TTC549 (cell line): Measurements from ENCODE around the gene NSG2.

Experiments used
- FAIRE-seq: peaks from 2 replicates; lab custom pipeline; 2012; peaks lifted over from hg19 to GRCh38; lab: Jason Lieb, UNC

Gene NSG2

GRCh38 chr5:174063082-174063756, 17.7 kb downstream of the NSG2 start:
- no peak for FAIRE-seq

- FAIRE-seq: no peak
These were observed 18.7 kb downstream of the NSG2 start for GRCh38 chr5:174064171-174064570.

- FAIRE-seq: no peak
These were observed 20.2 kb downstream of the NSG2 start for GRCh38 chr5:174065528-174066197.

- FAIRE-seq: no peak
These were observed 22.0 kb downstream of the NSG2 start for GRCh38 chr5:174067499-174067898.

- no peak for FAIRE-seq
These were observed 26.0 kb downstream of the NSG2 start for GRCh38 chr5:174071484-174071883.

- FAIRE-seq: no peak
These were observed 27.7 kb downstream of the NSG2 start for GRCh38 chr5:174073122-174073660.

- FAIRE-seq: no peak
These were observed 28.9 kb downstream of the NSG2 start for GRCh38 chr5:174074369-174074768.

GRCh38 chr5:174078416-174078815, 32.9 kb downstream of the NSG2 start:
- no peak for FAIRE-seq

- no peak for FAIRE-seq
These were observed 36.8 kb downstream of the NSG2 start for GRCh38 chr5:174082286-174082685.

GRCh38 chr5:174083056-174083827, 37.7 kb downstream of the NSG2 start:
- no peak for FAIRE-seq

- FAIRE-seq: no peak
These were observed 39.2 kb downstream of the NSG2 start for GRCh38 chr5:174084691-174085154.

GRCh38 chr5:174086751-174087150, 41.2 kb downstream of the NSG2 start:
- FAIRE-seq: no peak

- FAIRE-seq: no peak
These were observed 42.3 kb downstream of the NSG2 start for GRCh38 chr5:174087783-174088182.

GRCh38 chr5:174090129-174090528, 44.6 kb downstream of the NSG2 start:
- no peak for FAIRE-seq

GRCh38 chr5:174093123-174093522, 47.6 kb downstream of the NSG2 start:
- no peak for FAIRE-seq

- FAIRE-seq: no peak
These were observed 49.5 kb downstream of the NSG2 start for GRCh38 chr5:174094857-174095606.

GRCh38 chr5:174096619-174097018, 51.1 kb downstream of the NSG2 start:
- FAIRE-seq: no peak

- no peak for FAIRE-seq
These were observed 52.1 kb downstream of the NSG2 start for GRCh38 chr5:174097486-174098185.

- FAIRE-seq: no peak
These were observed 53.2 kb downstream of the NSG2 start for GRCh38 chr5:174098694-174099093.

- no peak for FAIRE-seq
These were observed 55.0 kb downstream of the NSG2 start for GRCh38 chr5:174100490-174100889.

- FAIRE-seq: no peak
These were observed 55.8 kb downstream of the NSG2 start for GRCh38 chr5:174101195-174101730.
